ENCODE results near the gene TMEM39B. TPM values are rescaled to one million over a fixed set of nuclear protein-coding genes. Genes with fewer than 3 reads are reported as not detected.
"Not testable (repeated sequence)": the region's sequence is repeated elsewhere in the genome, so short reads cannot be mapped to it uniquely, and the experiment has no call there.

TMEM39B gene
- total RNA-seq, 1 donor from 2014 or later = 9.5 TPM

GRCh38 chr1:32068957-32069588, 3.7 kb upstream of the TMEM39B start:
- no peak for DNase-seq (ENCODE audit: extremely low read depth, low read depth, low spot score)

DNA sequence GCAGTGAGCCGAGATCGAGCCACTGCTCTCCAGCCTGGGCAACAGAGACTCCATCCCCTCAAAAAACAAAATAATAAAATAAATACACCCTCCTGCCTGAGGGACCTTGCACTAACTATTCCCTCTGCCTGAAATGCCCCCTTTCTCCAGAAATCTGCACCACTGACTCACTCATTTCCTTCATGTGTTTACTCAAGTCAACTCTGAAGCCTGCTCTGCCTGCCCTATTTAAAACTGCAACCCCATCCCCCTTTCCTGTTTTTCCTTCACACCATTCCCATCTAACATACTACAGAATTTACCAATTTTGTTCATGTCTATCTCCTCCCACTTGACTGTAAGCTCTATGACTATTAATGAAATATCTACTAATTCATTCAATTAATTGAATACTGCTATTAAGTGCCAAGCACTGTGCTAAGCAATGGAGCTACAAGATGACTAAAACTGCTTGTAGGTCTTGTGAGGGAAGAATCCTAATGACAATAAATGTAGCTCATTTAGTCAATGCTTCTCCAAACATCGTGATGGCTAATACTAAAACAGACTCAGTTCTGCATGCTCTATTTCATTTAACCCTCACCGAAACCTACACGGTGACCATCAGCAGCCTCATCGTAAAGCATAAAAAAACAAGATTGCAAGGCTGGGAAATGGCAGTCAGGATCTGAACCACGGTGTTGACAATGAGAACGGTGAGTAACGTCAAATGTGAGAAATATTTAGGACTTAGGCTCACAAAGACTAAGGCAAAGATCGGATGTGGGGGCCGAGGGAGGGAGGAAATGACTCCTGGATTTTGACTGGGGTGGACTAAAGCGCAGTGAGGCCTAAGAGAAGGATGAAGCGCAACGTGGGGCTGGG, 749 bp upstream of the TMEM39B start:
- DNase-seq (ENCODE audit: extremely low read depth, low read depth, low spot score) = peak; percentile 78

GRCh38 chr1:32073299-32074229, 825 bp downstream of the TMEM39B start:
- DNase-seq (ENCODE audit: extremely low read depth, low read depth, low spot score) = no peak

- no peak for DNase-seq (ENCODE audit: extremely low read depth, low read depth, low spot score)
Measured at GRCh38 chr1:32074841-32075240, 2.1 kb downstream of the TMEM39B start.

GRCh38 chr1:32077451-32077850, 4.7 kb downstream of the TMEM39B start:
- DNase-seq (ENCODE audit: extremely low read depth, low read depth, low spot score) = no peak

- DNase-seq (ENCODE audit: extremely low read depth, low read depth, low spot score) = no peak
Measured at GRCh38 chr1:32082022-32082421, 9.3 kb downstream of the TMEM39B start.

DNA sequence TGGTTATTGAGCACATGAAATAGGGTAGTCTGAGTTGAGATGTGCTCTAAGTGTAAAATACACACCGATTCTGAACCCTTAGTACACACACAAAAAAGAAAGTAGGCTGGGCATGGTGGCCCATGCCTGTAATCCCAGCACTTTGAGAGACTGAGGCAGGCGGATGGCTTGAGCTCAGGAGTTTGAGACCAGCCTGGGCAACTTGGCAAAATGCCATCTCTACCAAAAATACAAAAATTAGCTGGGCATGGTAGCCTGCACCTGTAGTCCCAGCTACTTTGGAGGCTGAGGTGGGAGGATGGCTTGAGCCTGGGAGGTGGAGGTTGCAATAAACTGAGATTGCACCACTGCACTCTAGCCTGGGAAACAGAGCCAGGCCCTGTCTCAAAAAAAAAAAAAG, 13.6 kb downstream of the TMEM39B start:
- DNase-seq (ENCODE audit: extremely low read depth, low read depth, low spot score) = not testable (repeated sequence)

- DNase-seq (ENCODE audit: extremely low read depth, low read depth, low spot score) = no peak
Measured at GRCh38 chr1:32091176-32091575, 18.4 kb downstream of the TMEM39B start.

DNA sequence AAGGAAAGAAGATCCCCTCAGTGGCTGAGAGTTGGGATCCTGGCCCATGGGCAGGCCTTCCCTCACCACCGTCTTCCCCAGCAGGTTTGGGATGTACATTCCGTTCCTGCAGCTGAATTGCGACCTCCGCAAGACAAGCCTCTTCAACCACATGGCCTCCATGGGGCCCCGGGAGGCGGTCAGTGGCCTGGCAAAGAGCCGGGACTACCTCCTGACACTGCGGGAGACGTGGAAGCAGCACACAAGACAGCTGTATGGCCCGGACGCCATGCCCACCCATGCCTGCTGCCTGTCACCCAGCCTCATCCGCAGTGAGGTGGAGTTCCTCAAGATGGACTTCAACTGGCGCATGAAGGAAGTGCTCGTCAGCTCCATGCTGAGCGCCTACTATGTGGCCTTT, 18.9 kb downstream of the TMEM39B start:
- no peak for DNase-seq (ENCODE audit: extremely low read depth, low read depth, low spot score)

DNA sequence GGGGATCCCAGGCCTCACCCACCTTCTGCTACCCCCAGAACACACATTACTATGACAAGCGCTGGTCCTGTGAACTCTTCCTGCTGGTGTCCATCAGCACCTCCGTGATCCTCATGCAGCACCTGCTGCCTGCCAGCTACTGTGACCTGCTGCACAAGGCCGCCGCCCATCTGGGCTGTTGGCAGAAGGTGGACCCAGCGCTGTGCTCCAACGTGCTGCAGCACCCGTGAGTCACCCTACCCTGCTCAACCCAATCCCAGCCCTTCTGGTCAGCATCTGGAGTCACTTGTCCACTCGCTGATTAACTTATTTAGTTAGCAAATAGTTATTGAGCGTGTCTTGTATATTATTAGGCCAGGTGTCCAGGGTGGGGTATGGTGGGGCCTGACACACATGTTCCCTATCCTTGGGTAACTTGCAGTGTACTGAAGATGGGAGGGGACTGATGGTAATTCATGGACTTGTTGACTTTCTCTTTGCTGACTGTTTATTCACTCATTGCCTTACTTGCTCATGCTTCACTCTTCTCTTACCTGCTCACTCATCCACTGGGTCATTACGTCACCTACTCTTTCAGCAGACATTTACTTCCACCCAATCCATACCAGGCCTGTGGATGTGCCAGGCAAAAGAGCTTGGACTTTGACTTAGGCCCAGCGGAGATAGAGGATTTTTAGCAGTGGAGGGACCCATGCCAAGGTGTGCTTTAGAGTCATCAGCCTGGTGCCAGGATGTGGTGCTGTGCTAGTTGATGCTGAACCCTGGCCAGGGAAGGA, 22.2 kb downstream of the TMEM39B start:
- no peak for DNase-seq (ENCODE audit: extremely low read depth, low read depth, low spot score)

DNA sequence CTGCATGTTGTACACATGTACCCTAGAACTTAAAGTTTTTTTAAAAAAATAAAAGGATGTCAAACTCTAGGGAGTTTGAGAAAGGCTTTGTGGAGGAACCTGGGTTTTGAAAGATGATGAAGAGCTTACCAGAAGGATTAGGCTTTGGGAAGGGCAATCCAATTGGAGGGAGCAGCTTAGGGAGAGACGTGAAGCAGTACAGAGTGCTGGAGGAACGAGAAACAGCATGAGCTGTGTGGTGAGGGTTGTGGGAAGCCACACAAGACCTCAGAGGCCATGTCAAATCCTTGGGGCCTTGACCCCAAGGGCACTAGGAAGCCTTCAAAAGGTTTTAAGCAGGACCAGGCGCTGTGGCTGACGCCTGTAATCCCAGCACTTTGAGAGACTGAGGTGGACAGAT, 26.7 kb downstream of the TMEM39B start:
- DNase-seq (ENCODE audit: extremely low read depth, low read depth, low spot score) = no peak

DNA sequence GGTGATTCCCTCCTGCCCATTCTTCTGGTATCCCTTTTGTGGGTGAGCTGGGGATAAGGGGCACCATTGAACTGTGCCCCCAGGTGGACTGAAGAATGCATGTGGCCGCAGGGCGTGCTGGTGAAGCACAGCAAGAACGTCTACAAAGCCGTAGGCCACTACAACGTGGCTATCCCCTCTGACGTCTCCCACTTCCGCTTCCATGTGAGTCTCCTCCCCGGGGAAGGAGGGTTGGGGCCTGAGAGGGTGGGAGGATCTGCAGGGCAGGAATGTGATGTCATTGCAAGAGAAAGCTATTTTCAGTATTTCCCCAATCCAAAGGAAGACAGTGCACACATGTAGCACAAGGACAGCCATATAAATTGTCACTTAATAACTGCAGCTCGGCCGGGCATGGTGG, 27.6 kb downstream of the TMEM39B start:
- no peak for DNase-seq (ENCODE audit: extremely low read depth, low read depth, low spot score)

DNA sequence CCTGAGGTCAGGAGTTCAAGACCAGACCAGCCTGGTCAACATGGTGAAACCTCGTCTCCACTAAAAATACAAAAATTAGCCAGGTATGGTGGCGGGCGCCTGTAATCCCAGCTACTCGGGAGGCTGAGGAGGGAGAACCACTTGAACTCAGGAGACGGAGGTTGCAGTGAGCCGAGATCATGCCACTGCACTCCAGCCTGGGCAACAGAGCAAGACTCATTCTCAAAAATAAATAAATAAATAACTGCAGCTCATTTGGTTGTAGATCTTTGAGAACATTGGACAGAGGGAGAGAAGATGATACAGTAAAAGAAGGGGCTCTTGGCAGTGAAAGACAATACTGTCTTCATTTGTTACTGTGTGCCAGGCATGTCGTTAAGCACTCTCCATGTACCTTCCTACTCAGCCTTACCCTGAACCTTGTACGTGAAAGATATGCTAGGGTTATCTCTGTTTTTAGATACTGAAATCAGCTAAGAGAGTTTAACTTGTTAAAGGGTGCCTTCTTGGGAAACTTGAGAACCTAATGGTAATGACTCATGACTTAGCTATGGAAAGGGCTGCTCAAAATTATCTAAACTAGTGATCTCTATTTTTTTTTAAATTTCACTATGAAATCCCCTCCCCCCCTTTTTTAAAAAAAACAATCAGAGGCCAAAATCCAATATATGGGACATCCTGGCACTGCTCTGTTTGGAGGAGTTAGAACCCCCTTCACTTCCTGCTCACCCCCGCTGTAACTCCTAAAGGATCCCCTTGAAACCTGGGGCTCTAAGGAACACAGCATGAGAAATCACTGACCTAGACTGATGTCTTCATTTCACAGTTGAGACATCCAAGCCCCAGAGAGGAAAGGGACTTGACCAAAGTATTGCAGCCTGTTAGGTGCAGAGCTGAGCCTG, 28.3 kb downstream of the TMEM39B start:
- DNase-seq (ENCODE audit: extremely low read depth, low read depth, low spot score) = no peak

- DNase-seq (ENCODE audit: extremely low read depth, low read depth, low spot score) = no peak
Measured at GRCh38 chr1:32104127-32104526, 31.4 kb downstream of the TMEM39B start.

DNA sequence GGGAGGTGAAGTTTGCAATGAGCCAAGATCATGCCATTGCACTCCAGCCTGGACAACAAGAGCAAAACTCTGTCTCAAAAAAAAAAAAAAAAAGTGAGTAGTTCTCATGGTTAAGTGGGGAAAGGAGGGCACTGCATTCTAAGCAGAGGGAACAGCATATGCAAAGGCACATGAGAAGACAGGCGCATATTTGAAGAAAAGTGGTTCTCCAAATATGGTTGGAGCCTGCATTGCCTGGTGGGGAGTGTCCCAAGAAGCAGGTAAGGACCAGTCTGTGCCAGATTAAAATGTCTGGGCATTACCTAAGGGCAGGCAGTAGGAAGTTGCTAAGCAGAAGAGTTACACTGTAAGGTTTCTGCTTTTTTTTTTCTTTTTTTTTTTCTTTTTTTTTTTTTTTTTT, 32.6 kb downstream of the TMEM39B start:
- DNase-seq (ENCODE audit: extremely low read depth, low read depth, low spot score) = no peak

- DNase-seq (ENCODE audit: extremely low read depth, low read depth, low spot score) = no peak
Measured at GRCh38 chr1:32106663-32107275, 34.0 kb downstream of the TMEM39B start.

DNA sequence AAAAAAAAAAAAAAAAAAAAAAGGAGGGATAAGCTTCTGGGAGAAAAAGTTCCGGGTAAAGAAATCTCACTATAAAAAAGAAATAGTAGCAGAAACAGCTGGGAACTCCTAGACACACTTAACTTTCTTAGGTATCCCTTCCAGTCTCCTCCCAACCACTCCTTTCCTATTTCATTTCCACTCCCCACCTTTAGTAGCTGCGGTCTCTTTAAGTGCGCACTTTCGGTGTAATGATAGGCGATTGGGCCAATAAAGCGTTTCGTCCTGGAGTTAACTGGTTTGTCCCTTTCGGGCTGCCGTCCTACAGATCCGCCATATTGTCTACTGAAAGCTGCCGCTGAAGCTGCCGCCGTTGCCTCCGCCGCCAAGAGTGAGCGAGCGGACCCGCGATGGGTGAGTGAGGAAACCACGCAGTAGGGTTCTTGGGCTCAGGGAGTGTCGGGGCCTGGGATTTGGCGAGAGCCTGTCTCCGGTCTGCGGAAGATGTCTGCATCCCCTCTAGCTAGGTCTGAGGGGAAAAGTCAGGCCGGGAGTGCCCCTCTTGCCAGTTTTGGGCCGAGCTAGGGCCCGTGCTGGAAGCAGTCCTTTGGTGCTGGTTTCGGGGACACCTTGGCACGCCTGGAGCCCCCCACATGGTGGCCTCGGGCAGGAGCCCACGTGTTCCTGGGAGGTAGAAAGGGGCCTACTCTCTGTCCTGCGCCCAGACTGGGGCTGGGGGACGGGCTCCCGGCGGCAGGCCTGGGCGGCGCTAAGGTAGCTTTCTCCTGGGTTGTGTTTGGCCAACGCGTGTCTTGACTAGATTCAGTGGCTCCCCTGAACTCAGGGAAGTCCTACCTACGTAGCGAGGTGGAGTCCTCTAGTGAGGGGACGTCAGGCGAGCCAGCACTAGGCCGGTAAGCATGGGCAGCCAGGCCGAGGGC, 35.3 kb downstream of the TMEM39B start, which contains the start of gene KPNA6:
Gene KPNA6 (plus strand): TSS at position 315 of the 920 bp plus-strand sequence. CDS start 75 bp downstream, at position 390.
- DNase-seq (ENCODE audit: extremely low read depth, low read depth, low spot score) = peak; percentile 90
